OCI-LY1 (cell line): ENCODE data around the gene MGST2.

ENCODE experiments used
- H2AFZ ChIP-seq: fragments of 200-600 bp; sonication (generic), shearing (Covaris generic); 2 replicates; pipeline ENCODE4 v1.6.0; 2014; ENCODE audit warnings: antibody characterized with exemption, mild to moderate bottlenecking, low read length
- H3F3A ChIP-seq: fragments of 200-600 bp; sonication (generic), shearing (Covaris generic); 2 replicates; pipeline ENCODE4 v1.6.0; 2014; ENCODE audit warnings: mild to moderate bottlenecking, antibody characterized with exemption, low read length, moderate library complexity; ENCODE audit not compliant: insufficient read depth
- H3K27ac ChIP-seq: fragments of 200-600 bp; sonication (generic); 2 replicates; pipeline ENCODE4 v1.5.1; 2014; ENCODE audit warnings: low read length, mixed run types, mild to moderate bottlenecking, low read depth; ENCODE audit not compliant: poor library complexity, severe bottlenecking
- H3K27me3 ChIP-seq: fragments of 200-600 bp; sonication (generic); 2 replicates; pipeline ENCODE4 v1.6.0; 2014; ENCODE audit warnings: antibody characterized with exemption, mild to moderate bottlenecking, low read length, moderate library complexity; ENCODE audit not compliant: insufficient read depth
- H3K36me3 ChIP-seq: fragments of 200-600 bp; sonication (generic); 2 replicates; pipeline ENCODE4 v1.6.1; 2014; ENCODE audit warnings: mild to moderate bottlenecking, antibody characterized with exemption, low read length, moderate library complexity, mixed read lengths; ENCODE audit not compliant: insufficient read depth
- H3K4me1 ChIP-seq: fragments of 200-600 bp; sonication (generic); 2 replicates; pipeline ENCODE4 v1.5.1; 2014; ENCODE audit warnings: mild to moderate bottlenecking, low read length, moderate library complexity; ENCODE audit not compliant: insufficient read depth, severe bottlenecking
- H3K4me2 ChIP-seq: fragments of 200-600 bp; sonication (generic), shearing (Covaris generic); 2 replicates; pipeline ENCODE4 v1.6.1; 2014; ENCODE audit warnings: low read length
- H3K4me3 ChIP-seq: fragments of 200-600 bp; sonication (generic); 2 replicates; pipeline ENCODE4 v1.5.1; 2014; ENCODE audit warnings: low read length, low read depth, mild to moderate bottlenecking, mixed read lengths; ENCODE audit not compliant: poor library complexity, severe bottlenecking
- H3K79me2 ChIP-seq: fragments of 200-600 bp; shearing (Covaris generic); 2 replicates; pipeline ENCODE4 v1.6.1; 2016; ENCODE audit warnings: mixed run types, low read length, mixed read lengths; ENCODE audit not compliant: insufficient read depth
- H3K9ac ChIP-seq: fragments of 200-600 bp; sonication (generic), shearing (Covaris generic); 2 replicates; pipeline ENCODE4 v1.6.1; 2014; ENCODE audit warnings: mild to moderate bottlenecking, low read length, mixed read lengths
- H3K9me2 ChIP-seq: fragments of 200-600 bp; sonication (generic), shearing (Covaris generic); 2 replicates; pipeline ENCODE4 v1.6.1; 2014; ENCODE audit warnings: low read depth, mild to moderate bottlenecking, low read length, mixed read lengths
- H3K9me3 ChIP-seq: fragments of 200-600 bp; shearing (Covaris generic); 2 replicates; pipeline ENCODE4 v1.6.1; 2014; ENCODE audit warnings: low read length, mixed read lengths
- H4K20me1 ChIP-seq: fragments of 200-600 bp; sonication (generic), shearing (Covaris generic); 2 replicates; pipeline ENCODE4 v1.6.0; 2016; ENCODE audit warnings: mild to moderate bottlenecking, low read length; ENCODE audit not compliant: insufficient read depth
- CTCF ChIP-seq: fragments of 200-600 bp; sonication (generic), shearing (Covaris generic); IDR thresholded peaks from 2 replicates; pipeline ENCODE4 v1.5.1; 2017; ENCODE audit warnings: mild to moderate bottlenecking, antibody characterized with exemption, low read length, moderate library complexity, mixed read lengths
- EZH2 ChIP-seq: fragments of 200-600 bp; sonication (generic), shearing (Covaris generic); IDR thresholded peaks from 2 replicates; pipeline ENCODE4 v1.8.0; 2017; ENCODE audit warnings: borderline replicate concordance, mixed run types, mild to moderate bottlenecking, antibody characterized with exemption, low read length, moderate library complexity, mixed read lengths

The MGST2 gene

DNA sequence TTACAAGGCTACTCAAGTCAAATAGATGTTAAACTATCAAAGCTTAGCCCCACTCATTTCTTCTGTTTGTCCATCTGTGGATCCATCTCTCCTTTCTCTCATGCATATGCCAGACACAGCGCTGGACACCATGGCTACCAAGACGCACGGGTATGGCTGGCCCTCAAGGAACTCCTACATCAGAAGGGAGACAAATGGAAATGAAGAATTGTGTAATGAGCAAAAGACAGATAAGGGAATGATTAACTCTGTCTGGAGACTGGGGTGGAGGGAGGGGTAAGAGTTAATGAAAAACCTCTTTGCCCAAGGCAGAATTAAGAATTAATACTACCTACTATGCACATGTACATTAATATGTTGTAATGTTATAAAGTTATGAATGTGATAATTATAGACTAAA is 88.1 kb downstream of the MGST2 start:
- TF ChIP-seq EZH2 (no peak), CTCF (no peak)
- H3F3A ChIP-seq: no peaks in the 10 kb centered on the region

More for the DNA sequence above, 88.1 kb downstream of the MGST2 start:
- Histone ChIP-seq H3K9me2 (no peaks in the 10 kb centered on the region), H3K9ac (no peak overlapping the region), H3K9me3 (no peaks in the 10 kb centered on the region), H3K4me2 (no peak overlapping the region), H2AFZ (no peak overlapping the region), H3K27ac (no peak overlapping the region), H3K36me3 (no peaks in the 10 kb centered on the region), H4K20me1 (no peaks in the 10 kb centered on the region), H3K27me3 (no peaks in the 10 kb centered on the region), H3K4me3 (no peak overlapping the region), H3K79me2 (no peaks in the 10 kb centered on the region), H3K4me1 (no peaks in the 10 kb centered on the region)
